Smooth muscle cell (in vitro differentiated cells): ENCODE data around the gene HOXC11. TPM values are rescaled to one million over a fixed set of nuclear protein-coding genes. Genes with fewer than 3 reads are reported as not detected.

ENCODE experiments used
- DNase-seq: peaks from one replicate; lab custom pipeline; 2025; ENCODE audit not compliant: unreplicated experiment; lab: John Stamatoyannopoulos, UW
- H2AFZ ChIP-seq: fragments of 200-600 bp; sonication (generic); 2 replicates; pipeline ENCODE4 v1.6.0; 2016; ENCODE audit warnings: antibody characterized with exemption, low read depth, mild to moderate bottlenecking
- H3F3A ChIP-seq: fragments of 200-600 bp; sonication (generic); 2 replicates; pipeline ENCODE4 v1.6.0; 2017; ENCODE audit warnings: antibody characterized with exemption, low read depth
- H3K27ac ChIP-seq: fragments of 200-600 bp; sonication (generic); 2 replicates; pipeline ENCODE4 v1.5.1; 2016; ENCODE audit warnings: low read depth, mild to moderate bottlenecking
- H3K27me3 ChIP-seq: fragments of 200-600 bp; sonication (generic); 2 replicates; pipeline ENCODE4 v1.6.1; 2016; ENCODE audit warnings: low read depth, mild to moderate bottlenecking
- H3K36me3 ChIP-seq: fragments of 200-600 bp; sonication (generic); 2 replicates; pipeline ENCODE4 v1.5.1; 2016; ENCODE audit warnings: low read depth
- H3K4me1 ChIP-seq: fragments of 200-600 bp; sonication (generic); 2 replicates; pipeline ENCODE4 v1.5.1; 2016; ENCODE audit warnings: low read depth
- H3K4me2 ChIP-seq: fragments of 200-600 bp; sonication (generic); 2 replicates; pipeline ENCODE4 v1.6.0; 2016; ENCODE audit warnings: mild to moderate bottlenecking
- H3K4me3 ChIP-seq: fragments of 200-600 bp; sonication (generic); 2 replicates; pipeline ENCODE4 v1.5.1; 2016; ENCODE audit warnings: mild to moderate bottlenecking
- H3K79me2 ChIP-seq: fragments of 200-600 bp; sonication (generic); 2 replicates; pipeline ENCODE4 v1.6.0; 2016; ENCODE audit warnings: low read depth, mild to moderate bottlenecking
- H3K9ac ChIP-seq: fragments of 200-600 bp; sonication (generic); 2 replicates; pipeline ENCODE4 v1.6.0; 2016; ENCODE audit warnings: low read depth
- H3K9me3 ChIP-seq: fragments of 200-600 bp; sonication (generic); replicated peaks from 2 replicates; pipeline ENCODE4 v1.5.1; 2016; ENCODE audit warnings: low read depth
- H4K20me1 ChIP-seq: fragments of 200-600 bp; sonication (generic); 2 replicates; pipeline ENCODE4 v1.6.0; 2016; ENCODE audit warnings: low read depth
- CTCF ChIP-seq: fragments of 200-600 bp; sonication (generic); IDR thresholded peaks from 2 replicates; pipeline ENCODE4 v1.5.1; 2017; ENCODE audit warnings: borderline replicate concordance, mild to moderate bottlenecking, antibody characterized with exemption; ENCODE audit not compliant: insufficient read depth, poor library complexity, severe bottlenecking
- WGBS: methylation state at CpG from one replicate; pipeline ENCODE4 v1.1.7; 2016; ENCODE audit warnings: low lambda C conversion rate; 5-methylcytosine and 5-hydroxymethylcytosine counted together
- polyA plus RNA-seq: library from polyadenylated mRNA; unstranded; fragments of >200 nt; fragmentation: Nextera tagmentation; extraction: Ambion mirVana; gene quantifications from 2 replicates; pipeline ENCODE4 v1.2.1, GENCODE V29; 2016
- total RNA-seq: library from RNA; depleted of rRNA; stranded (reverse); fragments of >200 nt; gene quantifications from 2 replicates; pipeline ENCODE4 v1.2.3, GENCODE V29; 2014

The HOXC11 gene
- total and polyA plus RNA-seq, 2 experiments from 2014 or later, result 0.23 to 0.27 TPM

GRCh38 chr12:53980104-53980801 lies 7.3 kb downstream of the HOXC11 start:
- peaks cover 100% of the 10 kb centered on the region for H3K27me3 ChIP-seq
- H3K79me2 ChIP-seq, result no peaks in the 10 kb centered on the region
- TF ChIP-seq CTCF, result no peak
- no peak overlapping the region for H3K27ac ChIP-seq
- H3K4me2 ChIP-seq, result no peak overlapping the region
- H4K20me1 ChIP-seq, result no peaks in the 10 kb centered on the region
- 36% methylated on average over 7 of the region's 7 CpGs for WGBS
- no peaks in the 10 kb centered on the region for H3K9me3 ChIP-seq
- H3K9ac ChIP-seq, result no peak overlapping the region
- H2AFZ ChIP-seq, result no peak overlapping the region
- peaks cover 2% of the 10 kb centered on the region for H3K4me1 ChIP-seq
- H3K36me3 ChIP-seq, result no peaks in the 10 kb centered on the region
- DNase-seq, result no peak
- no peak overlapping the region for H3K4me3 ChIP-seq
- no peaks in the 10 kb centered on the region for H3F3A ChIP-seq

- WGBS, result 41% methylated on average over 15 of the region's 15 CpGs
- H3K9ac ChIP-seq, result no peak overlapping the region
Measured at GRCh38 chr12:53980802-53981496, 8.0 kb downstream of the HOXC11 start.

GRCh38 chr12:53981634-53982565 lies 9.0 kb downstream of the HOXC11 start:
- peaks cover 100% of the 10 kb centered on the region for H3K27me3 ChIP-seq

More at GRCh38 chr12:53980802-53981496, 8.0 kb downstream of the HOXC11 start:
- Histone ChIP-seq H3K4me2 (no peak overlapping the region), H3K36me3 (no peaks in the 10 kb centered on the region), H3K27ac (no peak overlapping the region), H2AFZ (no peak overlapping the region), H3K9me3 (no peaks in the 10 kb centered on the region), H3K27me3 (peaks cover 100% of the 10 kb centered on the region), H3K79me2 (no peaks in the 10 kb centered on the region), H3K4me1 (no peaks in the 10 kb centered on the region), H4K20me1 (no peaks in the 10 kb centered on the region), H3F3A (no peaks in the 10 kb centered on the region), H3K4me3 (no peak overlapping the region)
- DNase-seq, result no peak
- TF ChIP-seq CTCF, result no peak

More at GRCh38 chr12:53981634-53982565, 9.0 kb downstream of the HOXC11 start:
- Histone ChIP-seq H3K36me3 (no peaks in the 10 kb centered on the region), H3K4me3 (no peak overlapping the region), H3K4me2 (no peak overlapping the region), H3K9me3 (no peaks in the 10 kb centered on the region), H3K9ac (no peak overlapping the region), H3K79me2 (no peaks in the 10 kb centered on the region), H4K20me1 (no peaks in the 10 kb centered on the region), H3F3A (no peaks in the 10 kb centered on the region), H3K4me1 (no peaks in the 10 kb centered on the region), H3K27ac (no peak overlapping the region), H2AFZ (no peak overlapping the region)
- no peak for TF ChIP-seq CTCF
- DNase-seq, result no peak
- 19% methylated on average over 30 of the region's 30 CpGs for WGBS
